CD4-positive, alpha-beta T cell treated with Interleukin-12 subunit alpha and Interleukin-12 subunit beta, for 1 hour (primary cell): ENCODE results near the gene KCNE3.

Experiments
- DNase-seq: peaks from one replicate; pipeline ENCODE4 v3.0.0-alpha.2; 2020

Gene KCNE3

DNA sequence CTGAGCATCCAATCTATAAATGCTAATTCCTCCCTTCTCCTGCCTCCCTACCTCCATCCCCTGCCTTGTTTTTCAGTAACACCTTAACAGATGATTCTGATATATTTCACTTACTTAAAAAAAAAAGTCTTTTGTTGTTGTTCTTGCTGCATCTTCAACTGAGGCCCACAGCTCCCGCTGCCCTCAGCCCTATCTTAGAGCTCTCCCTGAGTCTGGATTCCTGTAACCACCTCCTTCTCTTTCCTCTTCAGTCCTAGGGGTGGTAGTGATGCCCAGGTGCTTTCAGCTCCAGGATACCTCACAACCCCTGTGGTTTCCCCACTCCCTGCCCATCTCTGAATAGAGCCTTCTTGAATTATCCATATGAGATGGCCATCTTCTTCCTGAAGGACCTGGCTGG is 3.7 kb upstream of the KCNE3 start:
- DNase-seq, result no peak

DNA sequence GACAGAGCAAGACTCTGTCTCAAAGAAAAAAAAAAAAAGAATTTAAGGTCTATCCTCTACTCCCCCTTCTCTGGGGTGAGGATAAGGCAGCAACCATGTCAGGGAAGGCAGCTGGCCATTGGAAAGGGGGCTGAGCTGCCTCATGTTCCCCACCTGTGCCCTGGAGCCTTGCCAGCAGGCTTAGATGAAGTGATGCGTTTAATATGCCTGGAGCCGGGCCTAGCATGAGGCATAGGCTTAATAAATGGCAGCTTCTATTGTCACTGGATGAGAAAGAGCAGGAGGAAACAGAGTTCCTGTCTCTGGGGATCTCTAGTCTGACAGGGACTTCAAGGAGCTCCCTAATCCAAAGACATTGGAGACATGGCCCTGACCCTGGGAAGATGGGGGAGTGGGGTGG is 3.2 kb upstream of the KCNE3 start:
- no peak for DNase-seq

DNA sequence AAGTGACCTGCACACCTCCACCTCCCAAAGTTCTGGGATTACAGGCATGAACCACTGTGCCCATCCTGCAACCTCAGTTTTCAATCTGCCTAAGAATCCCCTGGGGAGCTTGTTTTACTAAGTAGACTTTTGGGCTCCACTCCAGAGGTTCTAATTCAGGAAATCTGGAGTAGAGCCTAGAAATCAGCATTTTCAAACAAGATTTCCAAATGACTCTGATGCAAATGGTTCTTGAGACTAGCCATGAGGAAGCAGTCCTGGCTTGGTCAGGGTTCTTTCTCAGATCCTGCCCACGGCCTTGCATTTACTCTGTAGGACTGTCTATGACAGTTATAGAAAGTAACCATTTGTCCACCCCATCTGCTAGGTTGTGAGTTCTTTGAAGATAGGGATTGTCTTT is 1.6 kb upstream of the KCNE3 start:
- DNase-seq, result no peak

DNA sequence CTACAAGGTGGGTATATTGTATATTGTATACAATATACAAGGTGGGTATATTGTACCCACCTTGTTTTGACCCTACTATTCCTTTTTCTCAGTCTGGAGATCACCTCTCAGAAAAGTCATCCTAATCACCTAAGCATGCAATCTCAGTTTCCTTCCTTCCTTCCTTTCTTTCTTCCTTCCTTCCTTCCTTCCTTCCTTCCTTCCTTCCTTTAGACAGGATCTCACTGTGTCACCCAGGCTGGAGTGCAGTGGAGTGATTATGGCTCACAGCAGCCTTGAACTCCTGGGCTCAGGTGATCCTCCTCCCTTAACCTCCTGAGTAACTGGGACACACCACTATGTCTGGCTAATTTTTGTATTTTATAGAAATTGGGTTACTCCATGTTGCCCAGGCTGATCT is 1.2 kb upstream of the KCNE3 start:
- DNase-seq, result no peak

DNA sequence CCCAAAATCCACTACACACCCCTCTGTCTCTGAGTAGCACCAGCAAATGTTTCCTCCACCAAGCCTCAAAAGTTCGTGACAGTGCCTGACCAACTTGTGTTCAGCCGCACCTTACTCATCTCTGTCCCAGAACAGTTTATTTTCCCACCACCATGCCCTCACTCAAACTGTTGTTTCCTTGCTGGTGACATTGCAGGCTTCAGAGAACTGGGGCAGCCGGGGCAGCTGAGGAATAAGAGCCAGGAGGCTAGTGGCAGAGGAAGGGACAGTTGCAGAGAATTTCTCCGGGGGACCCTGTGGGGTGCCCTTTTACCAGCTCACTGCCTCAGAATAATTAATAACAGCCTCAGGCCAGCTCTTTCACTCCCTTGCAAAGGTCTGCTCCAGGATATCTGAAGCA is 709 bp upstream of the KCNE3 start:
- DNase-seq, result no peak

DNA sequence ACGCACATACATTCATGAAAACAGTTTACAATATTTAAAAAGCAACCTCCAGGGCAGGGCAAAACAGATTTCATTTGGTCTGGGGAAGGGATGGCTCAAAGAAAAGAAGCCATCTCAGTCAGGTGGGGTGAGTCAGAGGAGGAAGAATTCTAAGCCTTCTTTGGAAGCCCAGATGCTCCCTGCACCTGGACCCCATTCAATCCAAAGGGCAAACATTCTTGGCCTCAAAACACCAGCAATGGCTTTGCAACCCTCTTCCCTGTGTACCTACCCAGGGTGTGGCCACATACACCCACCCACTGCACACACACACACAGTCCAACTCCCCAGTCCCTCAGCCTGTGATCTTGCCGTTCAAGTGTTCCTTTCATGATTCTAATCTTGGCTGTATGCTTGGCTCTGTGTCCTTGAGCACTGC is 2.0 kb downstream of the KCNE3 start:
- no peak for DNase-seq

DNA sequence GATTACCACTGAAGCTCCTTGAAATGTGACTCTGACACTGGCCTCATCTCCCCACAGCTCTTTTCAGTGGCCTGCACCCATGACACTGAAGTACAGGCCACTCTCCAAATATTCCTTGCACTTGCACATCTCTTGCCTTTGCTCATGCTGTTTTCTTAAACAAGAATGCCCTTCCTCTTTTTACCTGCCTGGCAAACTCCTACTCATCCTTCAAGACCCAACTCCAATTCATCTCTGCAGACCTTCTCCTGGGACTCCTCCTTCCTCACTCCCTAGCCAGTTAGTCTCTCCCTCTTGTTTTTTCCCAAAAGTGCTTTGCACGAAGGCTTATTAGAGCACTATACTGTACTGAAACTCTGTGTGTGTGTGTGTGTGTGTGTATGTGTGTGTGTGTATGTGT is 2.6 kb downstream of the KCNE3 start:
- no peak for DNase-seq

DNA sequence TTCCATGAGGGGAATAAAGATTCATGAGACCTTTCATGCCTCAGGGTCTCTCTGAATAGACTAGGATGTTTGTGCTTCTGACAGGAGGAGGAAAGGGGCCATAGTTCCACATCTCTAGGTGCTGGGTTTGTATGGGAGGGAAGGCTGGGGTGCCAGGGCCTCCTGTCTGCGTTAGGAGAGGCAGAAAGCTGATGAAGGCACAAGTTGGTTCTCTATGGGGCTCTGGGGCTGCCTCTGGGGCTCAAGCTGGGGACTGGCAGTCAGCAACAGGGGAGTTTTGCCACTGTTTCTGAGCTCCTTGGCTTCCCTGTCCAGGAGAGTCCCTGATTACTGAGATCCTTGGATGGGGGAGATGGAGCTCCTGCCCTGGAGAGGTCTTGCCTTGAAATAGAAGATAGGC is 4.1 kb downstream of the KCNE3 start:
- DNase-seq, result no peak

DNA sequence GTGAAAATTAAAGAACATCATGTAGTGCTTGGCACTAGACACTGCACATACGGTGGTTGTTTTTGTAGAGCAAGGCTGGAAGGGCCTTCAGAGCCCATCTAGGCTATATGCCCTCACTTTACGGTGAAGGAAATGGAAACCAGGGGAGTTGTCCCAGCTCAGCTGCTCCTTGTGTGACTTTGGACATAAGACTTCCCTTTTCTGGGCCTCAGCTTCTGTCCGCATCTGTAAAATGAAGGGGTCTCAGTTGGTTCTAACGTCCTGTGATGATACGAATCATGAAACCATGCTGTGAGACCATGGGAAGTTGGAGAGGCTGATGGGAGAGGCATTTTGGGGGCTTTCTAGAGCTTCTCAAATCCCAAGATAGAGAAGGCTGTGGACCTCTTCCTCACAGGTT is 4.7 kb downstream of the KCNE3 start:
- no peak for DNase-seq

DNA sequence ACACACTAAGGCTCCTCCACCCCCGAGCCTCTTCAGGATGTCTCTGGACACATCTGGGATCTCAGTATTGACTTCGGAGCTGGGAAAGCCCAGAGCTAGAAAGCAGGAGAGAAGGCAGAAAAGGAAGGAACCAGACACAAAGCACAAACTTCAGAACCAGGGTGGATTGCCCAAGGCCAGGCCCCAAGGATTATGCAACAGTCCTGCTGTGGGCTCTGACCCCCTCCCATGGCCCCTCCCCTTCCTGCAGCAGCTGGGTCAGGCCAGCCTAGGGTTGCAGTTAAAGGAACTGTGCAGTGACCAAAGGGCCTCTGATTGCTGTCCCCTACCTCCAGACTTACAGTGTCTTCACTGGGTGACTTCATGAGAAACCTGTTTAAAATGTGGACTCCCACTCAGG is 5.3 kb downstream of the KCNE3 start:
- peak; percentile 16 for DNase-seq

DNA sequence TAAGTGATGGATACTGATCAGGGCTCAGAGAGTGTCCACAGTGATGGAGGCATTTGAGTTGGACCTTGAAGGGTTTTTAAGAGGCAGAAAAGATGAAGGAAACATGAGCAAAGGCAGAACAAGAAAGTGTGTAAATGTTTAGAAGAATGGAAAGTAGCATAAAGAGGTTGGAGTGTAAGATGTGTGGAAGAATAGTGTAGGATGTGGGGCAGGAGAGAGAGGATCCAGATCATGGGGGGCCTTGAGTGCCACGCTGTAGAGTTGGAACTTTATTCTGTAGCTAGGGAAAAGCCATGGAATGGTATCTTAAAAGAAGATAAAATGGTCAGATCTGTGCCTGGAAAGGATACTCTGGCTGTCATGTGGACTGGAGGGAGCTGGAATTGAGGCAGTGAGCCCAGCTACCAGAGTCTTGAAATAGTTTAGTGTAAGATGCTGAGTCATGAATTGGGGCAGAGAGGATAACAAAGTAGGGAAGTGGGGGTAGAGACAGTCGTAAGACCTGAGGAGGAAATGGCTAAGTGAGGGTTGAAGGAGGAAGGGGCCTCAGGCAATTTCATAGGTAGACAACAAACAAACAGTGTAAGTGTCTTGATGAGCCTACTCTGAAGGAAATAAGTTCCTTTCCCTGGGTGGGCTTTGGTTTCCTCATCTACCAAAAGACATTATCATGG is 6.7 kb downstream of the KCNE3 start:
- DNase-seq, result no peak

DNA sequence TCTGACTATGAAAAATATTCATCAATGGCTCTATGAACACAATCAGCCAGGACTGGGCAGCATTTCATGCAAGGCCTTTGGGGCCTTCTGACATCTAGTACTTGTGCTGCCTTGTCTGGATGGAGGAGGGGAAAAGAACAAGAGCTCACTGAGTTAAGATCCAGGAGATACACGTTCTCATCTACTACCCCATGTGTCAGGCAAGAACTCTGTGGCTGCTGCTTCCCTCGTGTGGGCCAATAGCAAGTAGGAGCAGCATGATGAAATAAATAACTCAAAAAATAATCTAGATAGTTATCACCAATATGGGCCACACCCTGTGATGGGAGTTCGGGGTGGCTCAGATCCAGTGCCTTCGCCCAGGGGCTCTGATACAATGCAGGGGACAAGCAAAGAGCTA is 7.3 kb downstream of the KCNE3 start:
- DNase-seq, result no peak

DNA sequence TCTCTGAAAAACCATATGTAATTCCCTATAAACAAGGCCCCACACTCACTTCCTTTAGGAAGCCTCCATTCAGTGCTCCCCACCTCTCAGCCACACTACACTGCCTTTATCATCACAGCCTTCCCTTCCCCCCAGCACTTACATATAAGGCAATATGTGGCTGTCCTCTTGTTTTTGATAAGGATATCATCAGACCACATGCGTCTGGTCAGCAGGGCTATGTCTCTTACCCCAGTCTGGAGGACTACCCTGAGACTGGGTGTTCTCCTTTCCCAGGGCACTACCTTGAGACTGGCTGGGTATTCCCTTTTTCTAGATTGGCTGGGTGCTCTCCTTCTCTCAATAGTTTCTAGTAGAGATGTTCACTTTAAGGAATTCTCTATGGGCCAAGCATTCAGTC is 7.8 kb downstream of the KCNE3 start:
- no peak for DNase-seq

DNA sequence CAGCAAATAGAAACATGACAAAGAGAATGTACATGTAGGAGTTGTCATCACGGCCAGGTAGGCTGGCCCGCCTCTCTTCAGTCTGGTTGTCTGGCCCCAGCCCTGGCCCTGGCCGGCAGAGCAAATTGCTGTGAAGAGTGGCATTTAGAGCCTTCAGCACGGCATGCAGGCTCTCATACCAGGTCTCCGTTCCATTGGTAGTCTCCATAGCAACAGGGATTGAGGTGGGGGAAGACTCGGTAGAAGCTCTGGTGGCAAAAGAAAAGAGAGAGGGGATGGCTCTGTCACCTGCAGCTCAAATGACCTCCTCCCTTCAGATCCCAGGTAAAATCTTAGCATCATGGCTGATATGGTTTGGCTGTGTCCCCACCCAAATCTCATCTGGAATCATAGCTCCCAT is 10.0 kb downstream of the KCNE3 start:
- no peak for DNase-seq

DNA sequence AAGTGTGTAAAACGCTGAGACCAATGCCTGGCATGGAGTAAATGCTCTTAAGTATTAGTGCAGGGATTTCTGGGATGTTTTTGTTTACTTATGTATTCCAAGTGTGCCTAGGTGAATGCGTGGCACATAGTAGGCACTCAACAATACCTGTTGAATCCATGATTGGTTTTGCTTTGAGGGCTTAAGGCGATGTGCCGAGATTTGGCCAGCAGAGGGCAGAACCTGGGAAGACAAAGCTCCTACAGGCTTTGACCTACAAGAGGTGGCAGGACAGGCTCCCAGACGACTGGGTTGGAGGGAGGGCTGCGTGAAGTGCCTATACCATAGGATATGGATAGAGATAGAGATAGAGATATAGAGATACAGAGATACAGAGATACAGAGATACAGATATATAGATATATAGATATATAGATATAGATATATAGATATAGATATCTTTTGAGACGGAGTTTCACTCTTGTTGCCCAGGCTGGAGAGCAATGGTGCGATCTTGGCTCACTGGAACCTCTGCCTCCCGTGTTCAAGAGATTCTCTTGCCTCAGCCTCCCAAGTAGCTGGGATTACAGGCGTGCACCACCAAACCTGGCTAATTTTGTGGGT is 13.9 kb downstream of the KCNE3 start:
- peak; percentile 63 for DNase-seq

DNA sequence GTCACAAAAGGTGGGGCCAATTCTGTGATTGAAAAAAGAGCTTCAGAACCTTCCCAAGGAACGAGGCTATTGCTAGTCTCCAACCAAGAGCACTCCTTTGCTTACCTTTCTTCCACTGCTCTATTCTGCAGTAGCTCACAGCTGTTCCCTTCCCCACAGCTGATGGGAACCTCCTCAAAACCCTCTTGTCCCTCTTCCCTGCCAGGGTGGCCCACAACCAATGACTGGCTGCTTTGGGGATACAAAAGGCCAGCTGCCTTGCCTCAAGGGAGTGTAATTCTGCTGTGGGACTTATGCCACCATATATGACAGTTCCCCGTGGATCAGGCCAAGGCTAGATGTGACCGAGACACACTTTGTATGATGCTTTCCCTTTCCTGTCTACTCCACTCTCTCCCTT is 15.0 kb downstream of the KCNE3 start:
- no peak for DNase-seq

DNA sequence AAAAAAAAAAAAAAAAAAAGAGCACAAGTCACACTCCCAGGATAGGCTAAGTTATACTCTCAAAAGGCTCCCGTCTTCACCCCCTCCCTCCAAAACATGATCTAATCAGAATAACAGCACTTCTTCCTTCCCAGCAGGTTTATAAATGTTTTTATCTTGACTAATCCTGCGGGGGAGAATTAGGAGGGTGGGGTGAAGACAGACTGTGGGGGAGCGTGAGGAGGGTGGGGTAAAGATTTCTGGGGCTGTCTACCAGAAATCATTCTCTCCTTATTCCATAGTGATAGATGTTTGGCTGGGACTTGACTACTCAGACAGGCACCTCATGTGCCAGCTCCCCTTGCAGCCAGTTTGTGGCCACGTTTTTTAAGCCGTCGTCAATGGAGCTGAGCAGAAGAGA is 17.0 kb downstream of the KCNE3 start:
- DNase-seq, result no peak

DNA sequence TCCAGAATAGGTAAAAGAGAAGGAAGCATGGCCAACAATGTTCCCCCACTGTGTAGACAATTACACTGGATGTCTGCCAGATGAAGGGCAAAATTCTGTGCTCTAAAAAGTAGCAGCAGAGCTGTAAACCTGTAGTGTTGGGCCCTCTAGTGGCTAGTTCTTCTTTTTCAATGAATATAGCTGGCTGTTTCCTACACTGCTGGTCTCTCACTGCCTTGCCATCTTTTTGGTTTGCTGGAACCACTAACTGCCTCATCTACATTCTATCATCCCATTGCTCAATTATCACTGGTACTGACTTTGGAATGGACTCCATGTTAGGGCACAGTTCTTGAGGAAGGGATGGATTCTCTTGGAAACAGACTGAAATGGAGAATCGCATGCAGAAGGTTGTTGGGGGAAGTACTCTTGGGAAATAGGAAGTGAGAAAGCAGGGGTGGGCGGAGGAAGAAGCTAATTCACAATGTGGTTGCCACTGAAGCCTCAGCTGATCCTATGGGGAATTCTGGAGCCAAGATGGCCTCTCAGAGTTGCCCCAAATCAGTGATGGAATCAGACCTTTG is 17.9 kb downstream of the KCNE3 start:
- peak; percentile 75 for DNase-seq

DNA sequence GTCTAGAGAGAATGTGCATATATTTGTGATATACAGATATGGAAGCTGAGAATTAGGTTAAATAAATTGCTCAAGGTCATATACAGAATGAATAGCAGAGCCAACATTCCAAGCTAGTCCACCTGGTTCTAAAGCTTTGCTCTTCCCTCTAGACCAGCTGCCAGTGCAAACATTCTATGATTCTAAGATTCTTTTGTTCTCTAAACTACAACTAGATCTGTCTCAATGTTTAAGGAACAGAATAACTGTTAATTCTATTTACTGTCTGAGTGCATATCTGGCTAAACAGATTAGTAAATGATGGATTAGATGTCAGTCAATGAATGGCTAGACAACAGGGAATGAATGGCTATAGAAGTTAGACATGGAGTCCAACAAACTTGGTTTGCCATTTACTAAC is 19.6 kb downstream of the KCNE3 start:
- DNase-seq, result no peak

DNA sequence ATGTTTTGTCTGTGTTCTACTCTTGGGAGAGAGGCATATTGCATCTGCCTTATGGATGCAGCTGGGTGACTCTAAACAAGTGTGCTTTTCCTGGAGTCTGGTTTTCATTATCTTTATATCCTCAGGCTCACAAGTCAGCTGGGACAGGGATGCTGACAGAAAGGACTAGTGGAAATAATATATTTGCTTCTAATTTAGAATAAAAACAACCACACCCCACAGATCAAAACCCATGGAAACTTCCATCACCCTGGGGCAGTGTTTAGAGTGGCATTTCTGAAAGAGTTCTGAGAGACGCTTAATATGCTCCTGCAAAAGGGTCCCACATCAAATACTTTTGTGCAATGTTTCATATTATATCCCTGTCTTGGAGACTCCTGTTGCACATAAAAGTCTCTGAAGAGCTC is 20.8 kb downstream of the KCNE3 start:
- DNase-seq, result no peak

DNA sequence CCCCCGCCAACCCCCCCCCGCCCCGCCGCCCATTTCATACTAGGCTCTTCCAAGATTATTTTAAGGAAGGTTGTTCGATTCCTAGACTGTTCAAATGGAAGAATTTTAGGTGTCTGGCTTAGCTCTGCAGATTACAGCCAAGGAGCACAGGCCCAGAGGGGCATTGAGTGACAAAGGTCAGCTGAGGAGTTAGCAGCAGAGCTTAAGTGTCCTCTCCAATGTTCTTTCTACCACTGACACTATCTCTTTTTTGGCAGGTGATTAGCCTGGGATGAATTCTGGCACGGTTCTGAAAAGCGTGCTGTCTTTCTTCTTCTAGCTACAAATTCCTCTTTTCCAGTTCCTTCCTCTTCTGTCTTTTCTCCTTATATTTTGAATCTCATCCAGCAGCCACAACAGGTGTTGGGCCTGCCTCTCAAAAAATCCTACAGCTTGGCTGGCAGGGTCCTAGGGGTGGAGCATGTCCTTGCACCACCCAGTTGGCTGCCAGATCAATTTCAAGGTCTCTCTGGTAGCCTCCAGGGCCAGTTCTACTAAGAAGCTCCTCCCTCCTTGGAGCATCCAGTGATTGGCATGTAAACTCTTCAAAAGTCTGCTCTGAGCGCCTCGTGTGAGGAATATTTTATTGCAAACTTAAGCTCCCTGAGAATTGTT is 23.0 kb downstream of the KCNE3 start:
- DNase-seq, result no peak

DNA sequence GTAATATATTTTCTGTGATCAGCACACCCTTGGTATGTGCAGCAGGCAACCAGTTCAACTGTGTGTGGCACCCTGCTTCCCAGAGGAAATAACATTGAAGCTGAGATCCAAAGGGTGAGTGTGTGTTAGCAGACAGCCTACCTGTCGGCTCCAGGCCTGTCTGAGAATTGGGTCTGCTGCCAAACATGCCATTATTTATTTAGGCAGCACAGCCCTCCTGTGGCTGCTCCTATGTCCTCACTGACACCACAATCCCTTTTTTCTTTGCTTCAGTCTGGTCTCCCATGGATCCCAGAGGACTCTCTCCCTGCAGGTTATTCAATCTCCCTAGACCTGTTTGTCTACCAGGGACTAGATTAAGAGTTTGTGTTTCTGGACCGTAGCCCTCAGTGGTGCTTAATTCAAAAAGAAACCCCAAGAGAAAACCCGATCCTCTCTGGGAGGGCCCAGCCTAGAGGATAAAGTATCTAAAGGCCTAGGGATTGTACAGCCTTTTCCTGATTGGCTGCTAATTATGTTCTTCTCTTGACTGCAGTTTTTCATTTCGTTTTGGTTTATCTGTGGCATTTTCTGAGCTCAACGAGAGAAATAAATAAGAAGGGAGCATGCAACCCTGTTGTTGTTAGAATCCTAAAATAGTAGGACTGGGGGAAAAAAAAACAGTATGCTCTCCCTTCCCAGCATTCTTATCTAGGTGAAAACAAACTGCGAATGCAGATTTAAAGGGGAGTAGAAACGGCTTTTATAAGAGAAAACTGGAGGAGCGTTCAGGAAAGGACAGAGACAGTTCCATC is 24.1 kb downstream of the KCNE3 start:
- no peak for DNase-seq

DNA sequence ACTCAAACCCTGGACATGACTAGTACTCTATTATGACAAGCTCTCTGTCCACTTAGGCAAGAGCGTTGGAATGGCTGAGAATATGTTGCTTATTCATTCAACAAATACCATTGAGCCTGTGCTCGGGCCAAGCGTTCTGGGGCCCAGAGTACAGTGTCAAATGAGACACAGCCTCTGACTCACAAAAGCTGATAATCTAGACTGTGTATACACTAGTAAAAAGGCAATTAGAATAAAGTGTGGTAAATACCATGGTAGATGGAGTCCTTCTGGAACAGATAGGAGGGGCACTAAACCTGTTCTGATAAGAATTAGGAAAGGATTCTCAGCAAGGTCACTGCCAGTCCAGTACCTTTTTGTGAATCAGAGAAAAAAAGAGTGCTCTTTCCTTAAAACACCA is 24.7 kb downstream of the KCNE3 start:
- DNase-seq, result no peak

DNA sequence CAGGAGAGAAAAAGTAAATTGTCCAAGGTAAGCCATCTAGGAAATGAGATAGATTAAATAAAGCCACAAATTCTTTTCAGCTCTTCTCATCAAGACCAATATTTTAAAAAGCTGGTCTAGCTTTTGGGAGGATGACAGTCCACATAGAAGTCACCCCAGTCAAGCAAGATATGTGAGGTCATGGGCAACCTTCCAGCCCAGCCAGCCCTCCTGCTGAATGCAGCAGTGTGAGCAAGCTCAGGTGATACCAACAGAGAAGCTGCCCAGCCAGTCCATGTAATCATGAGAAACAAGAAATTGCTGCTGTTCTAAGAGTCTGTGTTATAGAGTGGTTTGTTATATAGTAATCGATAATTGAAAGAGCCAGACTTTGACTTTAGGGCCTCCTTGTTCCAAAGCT is 28.7 kb downstream of the KCNE3 start:
- DNase-seq, result no peak
